Panc1 (cell line): ENCODE measurements around the gene UGT1A5.

Experiments
- CTCF ChIP-seq: fragments of 450-650 bp; IDR thresholded peaks from 2 replicates; pipeline ENCODE4 v1.5.1; 2017; ENCODE audit warnings: mild to moderate bottlenecking
- POLR2AphosphoS5 ChIP-seq: IDR thresholded peaks from 2 replicates; pipeline ENCODE4 v1.6.1; 2012; ENCODE audit warnings: mild to moderate bottlenecking, low read depth, low read length, moderate library complexity
- REST ChIP-seq, 2 experiments: IDR thresholded peaks; 2 replicates each; pipeline ENCODE4 v1.6.1; 2011 to 2012; ENCODE audit warnings: low read depth in 2 of 2, control low read depth in 1 of 2, low read length in 1 of 2, mild to moderate bottlenecking in 1 of 2, moderate library complexity in 1 of 2; ENCODE audit not compliant: insufficient read depth in 1 of 2
- SIN3A ChIP-seq: IDR thresholded peaks from 2 replicates; pipeline ENCODE4 v1.6.1; 2012; ENCODE audit warnings: low read depth, mild to moderate bottlenecking, low read length, moderate library complexity, borderline replicate concordance; ENCODE audit not compliant: insufficient read depth
- TCF7L2 ChIP-seq: IDR thresholded peaks from 2 replicates; pipeline ENCODE4 v1.6.1; 2011; ENCODE audit warnings: mild to moderate bottlenecking, low read depth, low read length, inconsistent platforms

GRCh38 chr2:233699424-233700027, 13.2 kb upstream of the UGT1A5 start:
- TF ChIP-seq CTCF (no peak), POLR2AphosphoS5 (no peak), TCF7L2 (no peak), SIN3A (no peak), REST (IDR thresholded peaks at IDR 0.05; ENCODE audit: insufficient read depth in 1 of 2, low read depth in 2 of 2, low read length in 1 of 2) (no peak)
